GM18909 (cell line): ENCODE data around the gene MAPK10.
"Not testable (repeated sequence)": the region's sequence is repeated elsewhere in the genome, so short reads cannot be mapped to it uniquely, and the experiment has no call there.

ENCODE experiments used
- ATAC-seq: cut with Tn5 transposase; IDR thresholded peaks from one replicate; pipeline ENCODE4 v1.9.1; 2021; ENCODE audit warnings: mild to moderate bottlenecking; ENCODE audit not compliant: unreplicated experiment, poor library complexity

The MAPK10 gene

GRCh38 chr4:86118711-86119110 is 241.1 kb downstream of the MAPK10 start:
- no peak for ATAC-seq

GRCh38 chr4:86117705-86118302 is 242.0 kb downstream of the MAPK10 start:
- no peak for ATAC-seq

GRCh38 chr4:86114563-86114962 is 245.3 kb downstream of the MAPK10 start:
- no peak for ATAC-seq

- ATAC-seq, result no peak
These were observed 251.0 kb downstream of the MAPK10 start for GRCh38 chr4:86108834-86109233.

GRCh38 chr4:86108137-86108536 is 251.7 kb downstream of the MAPK10 start:
- no peak for ATAC-seq

GRCh38 chr4:86107112-86107511 is 252.7 kb downstream of the MAPK10 start:
- no peak for ATAC-seq

- no peak for ATAC-seq
These were observed 253.4 kb downstream of the MAPK10 start for GRCh38 chr4:86106475-86106874.

GRCh38 chr4:86101841-86102240 is 258.0 kb downstream of the MAPK10 start:
- ATAC-seq, result no peak

GRCh38 chr4:86101410-86101809 is 258.4 kb downstream of the MAPK10 start:
- ATAC-seq, result no peak

- ATAC-seq, result no peak
These were observed 259.2 kb downstream of the MAPK10 start for GRCh38 chr4:86100539-86101215.

GRCh38 chr4:86099348-86099747 is 260.5 kb downstream of the MAPK10 start:
- ATAC-seq, result no peak

GRCh38 chr4:86098691-86099090 is 261.2 kb downstream of the MAPK10 start:
- ATAC-seq, result no peak

GRCh38 chr4:86096373-86096772 is 263.5 kb downstream of the MAPK10 start:
- no peak for ATAC-seq

- ATAC-seq, result no peak
These were observed 267.2 kb downstream of the MAPK10 start for GRCh38 chr4:86092684-86093083.

- no peak for ATAC-seq
These were observed 268.7 kb downstream of the MAPK10 start for GRCh38 chr4:86091201-86091600.

GRCh38 chr4:86089781-86090323 is 270.0 kb downstream of the MAPK10 start:
- no peak for ATAC-seq

GRCh38 chr4:86089053-86089452 is 270.8 kb downstream of the MAPK10 start:
- ATAC-seq, result no peak

GRCh38 chr4:86075796-86076195 is 284.1 kb downstream of the MAPK10 start:
- not testable (repeated sequence) for ATAC-seq

- ATAC-seq, result no peak
These were observed 299.5 kb downstream of the MAPK10 start for GRCh38 chr4:86060341-86060740.

- no peak for ATAC-seq
These were observed 301.2 kb downstream of the MAPK10 start for GRCh38 chr4:86058621-86059020.

- ATAC-seq, result no peak
These were observed 304.0 kb downstream of the MAPK10 start for GRCh38 chr4:86055898-86056297.
